Measurements from ENCODE around the gene NR1D1.

Gene NR1D1

DNA sequence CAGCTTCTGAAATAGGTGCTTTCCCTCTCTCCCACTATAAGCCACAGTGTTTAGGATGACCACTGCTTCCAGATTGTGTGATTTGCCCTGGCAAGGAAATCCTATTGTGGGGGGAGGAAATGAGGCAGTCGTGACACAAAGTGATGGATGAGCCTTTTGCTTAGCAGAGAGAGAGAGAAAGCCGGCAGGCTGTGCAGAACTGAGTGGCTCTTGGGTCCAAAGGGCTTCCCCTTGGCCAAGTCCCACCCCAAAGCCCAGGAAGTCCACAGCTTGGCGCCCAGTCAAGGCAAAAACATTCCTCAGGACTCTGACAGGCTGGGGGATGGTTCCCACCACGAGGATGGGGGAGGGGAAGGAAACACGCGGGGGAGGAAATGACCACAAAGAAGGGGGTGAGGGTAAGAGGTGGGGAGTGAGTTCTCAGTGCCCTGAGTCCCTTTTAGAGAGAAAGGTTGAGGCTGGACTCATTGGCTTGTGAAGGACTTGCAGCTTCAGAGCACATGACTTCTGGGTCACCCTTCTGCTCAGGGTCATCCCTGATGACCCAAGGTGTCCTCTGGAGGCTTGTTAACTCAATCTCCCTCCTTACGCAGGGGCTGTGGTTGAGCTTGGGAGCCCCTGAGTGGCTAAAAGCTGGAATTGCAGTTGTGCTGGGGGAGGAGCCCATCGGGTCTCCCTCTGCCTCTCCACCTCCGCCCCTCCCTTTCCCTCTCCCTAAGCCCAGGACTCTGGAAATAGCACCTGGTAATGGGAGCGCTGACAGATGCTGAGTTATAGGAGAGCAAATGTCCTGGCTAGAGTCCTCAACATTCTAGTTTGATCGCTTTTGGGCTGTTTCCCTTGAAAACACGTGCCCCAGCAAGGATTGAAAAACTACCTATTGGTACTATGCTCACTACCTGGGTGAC, 11.1 kb upstream of the NR1D1 start:
- DNase-seq (ENCODE audit: extremely low read depth in 1 of 2, low read depth in 1 of 2): peak; percentile 49 to 63

DNA sequence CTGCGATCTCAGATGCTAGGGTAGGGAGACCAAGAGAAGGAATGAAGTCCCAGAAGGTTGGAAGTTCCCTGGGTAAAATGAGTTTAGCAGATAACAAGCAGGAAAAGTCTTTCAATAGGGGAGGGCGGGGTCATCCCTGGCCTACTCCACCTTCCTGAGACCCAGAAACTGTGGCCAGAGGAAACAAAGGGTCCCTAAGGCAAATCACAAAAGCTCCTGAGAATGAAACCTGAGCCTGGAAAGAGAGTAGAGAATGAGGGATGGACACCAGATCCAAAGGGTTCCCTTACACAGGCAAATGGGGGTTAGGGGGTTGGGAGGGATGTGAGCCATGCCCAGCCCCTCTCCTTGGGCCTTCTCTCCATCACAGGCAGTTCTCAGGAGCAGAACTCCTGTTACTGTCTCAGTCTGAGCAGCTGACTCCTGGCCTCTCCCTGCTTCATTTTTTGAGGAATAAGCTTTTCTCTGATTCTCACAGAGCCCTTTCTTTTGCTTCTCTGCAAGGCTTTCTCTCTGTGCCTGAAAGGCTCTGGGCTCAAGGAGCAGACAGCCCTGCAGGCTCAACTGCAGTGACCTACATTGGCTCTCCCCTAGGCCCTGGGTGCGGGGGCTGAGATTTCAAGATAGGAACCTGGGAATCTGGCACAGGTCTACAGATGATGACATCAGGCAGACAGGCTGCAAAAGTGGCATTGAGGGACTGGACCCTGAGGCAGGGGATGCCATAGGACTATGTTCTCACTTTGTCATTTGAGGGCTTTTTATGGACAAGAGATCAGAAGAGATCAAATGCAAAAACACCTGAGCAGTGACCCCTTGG, 9.8 kb upstream of the NR1D1 start:
- no peak for DNase-seq (ENCODE audit: extremely low read depth in 1 of 2, low read depth in 1 of 2)

DNA sequence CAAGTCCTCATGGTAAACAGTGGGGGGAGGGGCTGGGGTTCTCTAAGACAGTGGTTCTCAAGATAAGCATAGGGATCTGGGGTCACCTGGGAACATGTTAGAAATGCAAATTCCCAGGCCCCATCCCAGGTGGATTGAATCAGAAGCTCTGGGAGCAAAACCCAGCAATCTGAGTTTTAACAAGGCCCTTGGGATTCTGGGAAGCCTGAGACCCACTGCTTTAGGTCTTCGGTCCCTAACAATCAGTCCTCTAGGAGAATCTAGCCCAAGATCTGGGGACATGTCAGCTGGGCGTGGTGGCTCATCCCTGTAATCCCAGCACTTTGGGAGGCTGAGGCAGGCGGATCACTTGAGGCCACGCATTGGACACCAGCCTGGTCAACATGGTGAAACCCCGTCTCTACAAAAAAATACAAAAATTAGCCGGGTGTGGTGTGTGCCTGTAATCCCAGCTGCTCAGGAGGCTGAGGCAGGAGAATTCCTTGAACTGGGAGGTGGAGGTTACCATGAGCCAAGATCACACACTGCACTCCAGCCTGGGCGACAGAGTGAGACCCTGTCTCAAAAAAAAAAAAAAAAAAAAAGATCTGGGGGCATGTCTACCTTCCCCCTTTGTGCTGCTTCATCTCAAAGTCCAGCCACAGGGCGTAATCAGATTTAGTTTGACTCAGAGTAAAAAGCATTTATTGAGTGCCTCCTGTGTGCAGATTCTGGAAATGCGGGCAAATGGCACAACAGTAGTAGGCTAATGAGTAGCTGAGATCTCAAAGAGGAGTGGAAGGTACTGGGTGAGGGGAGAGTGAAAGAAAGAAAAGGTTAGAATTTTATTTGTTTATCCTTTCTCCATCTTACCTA, 8.8 kb upstream of the NR1D1 start:
- DNase-seq (ENCODE audit: extremely low read depth in 1 of 2, low read depth in 1 of 2): no peak

DNA sequence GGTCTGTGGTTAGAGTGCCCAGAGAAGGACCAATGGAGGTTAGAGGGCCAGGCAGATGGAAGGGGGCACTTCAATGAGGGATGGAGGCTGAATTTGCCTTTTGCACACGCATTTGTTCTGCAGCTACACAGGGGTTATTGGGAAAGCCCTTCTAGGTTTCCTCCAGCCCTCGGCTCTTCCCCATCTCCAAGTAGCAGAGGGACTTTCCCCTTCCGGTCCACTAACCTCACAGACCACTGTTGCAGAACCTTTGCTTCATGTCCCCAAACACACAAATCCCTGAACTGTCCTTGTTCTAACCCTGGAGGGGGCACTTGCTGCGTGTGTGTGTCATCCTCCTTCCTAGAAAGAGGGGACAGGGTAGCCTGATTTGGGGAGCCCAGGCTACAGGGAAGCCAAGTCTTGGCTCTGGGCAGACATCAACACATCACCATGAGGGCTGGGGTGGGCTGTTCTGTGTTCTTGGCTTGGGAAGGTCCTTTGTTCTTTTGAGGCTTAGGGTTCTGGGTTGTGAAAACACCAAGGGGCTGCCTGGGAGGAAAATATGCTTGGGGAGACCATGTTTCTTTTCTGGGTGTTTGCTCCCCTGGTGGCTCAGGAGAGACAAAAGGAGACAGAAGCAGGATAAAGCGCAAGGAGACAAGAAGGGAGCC, 7.3 kb upstream of the NR1D1 start:
- no peak for DNase-seq (ENCODE audit: extremely low read depth in 1 of 2, low read depth in 1 of 2)

GRCh38 chr17:40106760-40107521, 6.6 kb upstream of the NR1D1 start:
- DNase-seq (ENCODE audit: extremely low read depth in 1 of 2, low read depth in 1 of 2): no peak

DNA sequence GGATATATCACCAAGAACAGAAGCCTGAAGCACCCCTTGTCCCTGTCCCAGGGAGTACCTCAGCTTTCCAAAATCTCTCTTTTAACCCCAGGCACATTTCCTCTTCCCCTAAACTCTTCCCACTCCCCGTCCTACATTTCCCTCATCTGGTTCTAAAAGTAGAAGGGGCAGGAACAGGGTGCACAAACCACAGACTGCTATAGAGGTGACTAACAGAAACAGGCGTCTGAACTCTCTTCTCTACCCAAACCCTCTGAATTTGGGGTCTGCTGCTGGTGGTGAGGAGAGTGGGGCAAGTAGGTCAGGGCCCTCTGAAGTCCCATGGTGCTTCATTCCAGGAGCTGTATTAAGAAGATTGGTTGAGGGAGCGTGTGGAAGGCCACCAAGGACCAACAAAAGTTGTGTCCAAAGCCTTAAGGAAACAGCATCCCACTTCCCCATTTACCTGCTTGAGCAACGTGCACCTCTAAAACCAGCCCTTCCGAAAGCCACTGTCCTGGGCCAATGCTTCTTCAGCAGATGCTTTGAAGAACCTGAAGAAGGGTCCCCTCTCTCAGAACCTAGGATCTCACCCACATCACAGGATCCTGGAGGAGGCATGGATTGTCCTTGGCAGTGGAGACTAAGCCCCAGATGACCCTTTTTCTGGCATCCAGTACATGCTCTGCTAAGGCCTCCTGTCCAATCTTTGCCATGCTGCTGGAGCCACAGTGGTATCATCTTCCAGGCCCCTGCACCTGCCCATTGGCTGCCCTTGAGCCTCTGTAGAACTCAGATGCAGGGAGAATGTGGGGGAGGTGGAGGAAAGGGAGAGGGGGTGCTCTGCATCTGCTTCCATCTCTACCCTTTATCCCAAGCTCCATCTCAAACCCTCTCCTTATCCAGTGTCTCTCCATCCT, 5.7 kb upstream of the NR1D1 start:
- no peak for DNase-seq (ENCODE audit: extremely low read depth in 1 of 2, low read depth in 1 of 2)

DNA sequence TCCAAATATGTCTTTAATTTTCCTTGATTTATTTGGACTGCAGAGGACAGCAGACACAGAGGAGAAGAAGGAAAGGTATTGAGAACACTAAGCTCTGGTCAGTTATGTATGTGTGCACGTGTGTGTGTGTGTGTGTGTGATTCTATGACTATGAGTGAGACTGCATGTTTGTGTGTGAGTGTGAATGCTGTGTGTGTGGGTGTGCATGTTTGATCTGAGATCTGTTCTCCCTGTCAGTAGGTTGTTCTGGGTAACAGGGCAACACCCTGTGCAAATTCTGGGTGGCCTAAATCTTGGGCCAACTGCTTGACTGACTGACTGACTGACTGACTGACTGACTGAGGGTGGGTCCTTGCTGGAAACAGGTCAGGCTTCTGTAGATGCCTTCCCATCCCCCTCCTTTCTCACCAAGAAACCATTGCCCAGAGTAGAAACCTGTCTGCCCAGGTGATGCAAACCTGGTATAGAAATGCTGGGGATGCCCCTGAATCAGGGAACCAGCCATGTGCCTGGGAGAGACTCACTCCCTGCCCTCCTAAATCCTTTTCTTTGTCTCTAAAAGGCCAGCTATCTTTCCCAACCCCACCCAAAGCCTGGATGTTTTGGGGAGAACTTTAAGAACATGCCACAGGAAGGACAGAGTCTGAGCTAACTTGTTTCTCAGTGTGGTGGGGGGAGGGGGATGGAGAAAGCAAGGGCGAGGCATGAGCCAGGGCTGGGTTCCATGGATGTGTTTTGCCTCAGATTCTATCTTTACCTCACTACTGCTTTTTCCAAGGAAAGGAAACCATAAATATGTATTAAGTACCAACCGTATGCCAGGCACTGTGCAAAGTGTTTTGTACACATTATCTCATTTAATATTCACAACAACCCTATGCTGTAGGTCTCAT, 4.5 kb upstream of the NR1D1 start:
- DNase-seq (ENCODE audit: extremely low read depth in 1 of 2, low read depth in 1 of 2): no peak

- DNase-seq (ENCODE audit: extremely low read depth in 1 of 2, low read depth in 1 of 2): no peak
Measured at GRCh38 chr17:40103688-40104087, 3.3 kb upstream of the NR1D1 start.

GRCh38 chr17:40103071-40103661, 2.8 kb upstream of the NR1D1 start:
- DNase-seq (ENCODE audit: extremely low read depth in 1 of 2, low read depth in 1 of 2): no peak

- no peak for DNase-seq (ENCODE audit: extremely low read depth in 1 of 2, low read depth in 1 of 2)
Measured at GRCh38 chr17:40101367-40102210, 1.2 kb upstream of the NR1D1 start.

- DNase-seq (ENCODE audit: extremely low read depth in 1 of 2, low read depth in 1 of 2): peak; percentile 78 to 92
Measured at GRCh38 chr17:40100669-40101366, 429 bp upstream of the NR1D1 start.

GRCh38 chr17:40099619-40100418, 570 bp downstream of the NR1D1 start:
- no peak for DNase-seq (ENCODE audit: extremely low read depth in 1 of 2, low read depth in 1 of 2)

GRCh38 chr17:40098846-40099618, 1.4 kb downstream of the NR1D1 start:
- peak; percentile 98 to 99 for DNase-seq (ENCODE audit: extremely low read depth in 1 of 2, low read depth in 1 of 2)

All from stimulated activated CD8-positive, alpha-beta memory T cell treated with anti-CD3 and anti-CD28 coated beads, Interleukin-7, amount 100 ng/mL, for 48 hours (primary cell).